Hematopoietic multipotent progenitor cell treated with erythropoietin and hydrocortisone succinate and interleukin-3 and kit ligand, for 4 days (in vitro differentiated cells): ENCODE data around the gene NCOA3.
"Not testable (repeated sequence)": the region's sequence is repeated elsewhere in the genome, so short reads cannot be mapped to it uniquely, and the experiment has no call there.

Experiments used
- DNase-seq: peaks from one replicate; pipeline ENCODE4 v3.0.0-alpha.2; 2015

NCOA3 gene

DNA sequence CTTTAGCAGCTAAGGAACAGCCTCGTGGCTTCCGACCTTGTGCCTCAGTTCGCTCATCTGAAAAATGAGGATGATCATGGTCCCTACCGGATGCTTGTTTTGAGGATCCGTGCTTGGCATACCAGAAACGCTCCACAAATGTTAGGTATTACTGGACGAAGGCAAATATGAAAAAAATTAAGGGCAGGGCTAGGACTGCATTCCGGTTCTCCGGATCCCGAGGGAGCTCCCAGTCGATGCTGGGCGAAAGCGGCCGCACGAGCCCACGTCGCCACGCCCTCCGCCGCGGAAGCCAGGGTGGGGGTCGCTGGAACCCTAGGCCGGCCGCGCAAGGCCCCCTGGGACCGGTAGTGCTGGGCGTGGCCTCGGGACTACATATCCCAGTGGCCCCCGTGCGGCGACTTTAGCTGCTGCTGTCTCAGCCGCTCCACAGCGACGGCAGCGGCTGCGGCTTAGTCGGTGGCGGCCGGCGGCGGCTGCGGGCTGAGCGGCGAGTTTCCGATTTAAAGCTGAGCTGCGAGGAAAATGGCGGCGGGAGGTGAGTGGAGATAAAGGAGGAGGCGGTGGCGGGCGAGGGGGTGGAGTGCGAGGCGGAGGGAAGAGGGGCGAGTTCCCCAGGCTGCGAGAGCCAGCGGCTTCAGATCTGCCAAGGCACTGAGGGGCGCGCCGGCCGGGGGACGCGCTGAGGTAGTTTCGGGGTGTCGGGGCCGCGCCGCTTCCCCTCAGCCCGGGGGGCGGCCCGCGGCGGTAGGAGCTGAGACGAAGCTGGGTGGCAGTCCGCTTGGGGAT lies at the start of gene NCOA3:
Gene NCOA3, plus strand, starts transcription at position 406 of the 789 bp plus-strand sequence. CDS start 120,361 bp downstream, outside the sequence.
- DNase-seq, result peak; percentile 98

- no peak for DNase-seq
These were observed 48.9 kb upstream of the NCOA3 start for GRCh38 chr20:47452736-47453161.

- peak; percentile 45 for DNase-seq
These were observed 48.4 kb upstream of the NCOA3 start for GRCh38 chr20:47453167-47453782.

DNA sequence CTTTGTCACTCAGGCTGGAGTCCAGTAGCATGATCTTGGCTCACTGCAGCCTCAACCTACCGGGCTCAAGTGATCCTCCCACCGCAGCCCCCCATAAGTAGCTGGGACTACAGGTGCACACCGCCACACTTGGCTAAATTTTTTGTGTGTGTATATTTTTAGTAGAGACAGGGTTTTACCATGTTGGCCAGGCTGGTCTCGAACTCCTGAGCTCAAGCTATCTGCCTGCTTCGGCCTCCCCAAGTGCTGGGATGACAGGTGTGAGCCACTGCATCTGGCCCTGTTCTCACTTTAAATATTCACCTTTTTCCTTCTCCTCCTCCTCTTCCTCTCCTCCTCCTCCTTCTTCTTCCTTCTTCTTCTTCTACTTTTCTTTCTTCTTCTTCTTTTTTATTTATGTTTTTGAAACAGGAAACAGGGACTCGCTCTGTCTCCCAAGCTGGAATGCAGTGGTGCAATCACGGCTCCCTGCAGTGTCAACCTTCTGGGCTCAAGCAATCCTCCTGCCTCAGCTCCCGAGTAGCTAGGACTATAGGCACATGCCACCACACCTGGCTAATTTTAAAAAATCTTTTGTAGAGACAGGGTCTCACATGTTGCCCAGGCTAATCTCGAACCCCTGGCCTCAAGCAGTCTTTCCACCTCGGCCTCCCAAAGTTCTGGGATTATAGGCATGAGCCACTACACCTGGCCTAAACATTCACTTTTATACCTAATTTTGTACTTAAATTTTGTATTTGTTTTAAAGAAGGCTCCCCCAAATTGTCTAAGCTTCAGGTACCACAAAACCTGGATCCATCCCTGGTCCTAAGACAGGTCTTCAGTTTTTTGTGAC lies 47.2 kb upstream of the NCOA3 start:
- no peak for DNase-seq

GRCh38 chr20:47455133-47456040 lies 46.3 kb upstream of the NCOA3 start:
- DNase-seq, result no peak

DNA sequence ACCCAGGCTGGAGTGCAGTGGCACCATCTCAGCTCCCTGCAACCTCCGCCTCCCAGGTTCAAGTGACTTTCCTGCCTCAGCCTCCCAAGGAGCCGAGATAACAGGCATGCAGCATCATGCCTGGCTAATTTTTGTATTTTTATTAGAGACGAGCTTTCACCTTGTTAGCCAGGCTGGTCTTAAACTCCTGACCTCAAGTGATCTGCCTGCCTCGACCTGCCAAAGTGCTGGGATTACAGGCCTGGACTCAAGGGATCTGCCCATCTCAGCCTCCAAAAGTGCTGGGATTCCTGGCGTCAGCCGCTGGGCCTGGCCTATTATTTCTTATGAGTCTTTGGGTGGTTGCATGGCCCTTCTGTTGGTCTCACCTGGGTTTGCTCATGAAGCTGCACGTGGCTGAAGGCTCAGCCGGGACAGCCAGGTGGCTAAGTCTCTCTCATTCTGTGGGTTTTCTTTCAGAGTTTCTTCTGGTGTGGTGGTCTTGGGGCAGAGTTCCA lies 45.6 kb upstream of the NCOA3 start:
- no peak for DNase-seq

DNA sequence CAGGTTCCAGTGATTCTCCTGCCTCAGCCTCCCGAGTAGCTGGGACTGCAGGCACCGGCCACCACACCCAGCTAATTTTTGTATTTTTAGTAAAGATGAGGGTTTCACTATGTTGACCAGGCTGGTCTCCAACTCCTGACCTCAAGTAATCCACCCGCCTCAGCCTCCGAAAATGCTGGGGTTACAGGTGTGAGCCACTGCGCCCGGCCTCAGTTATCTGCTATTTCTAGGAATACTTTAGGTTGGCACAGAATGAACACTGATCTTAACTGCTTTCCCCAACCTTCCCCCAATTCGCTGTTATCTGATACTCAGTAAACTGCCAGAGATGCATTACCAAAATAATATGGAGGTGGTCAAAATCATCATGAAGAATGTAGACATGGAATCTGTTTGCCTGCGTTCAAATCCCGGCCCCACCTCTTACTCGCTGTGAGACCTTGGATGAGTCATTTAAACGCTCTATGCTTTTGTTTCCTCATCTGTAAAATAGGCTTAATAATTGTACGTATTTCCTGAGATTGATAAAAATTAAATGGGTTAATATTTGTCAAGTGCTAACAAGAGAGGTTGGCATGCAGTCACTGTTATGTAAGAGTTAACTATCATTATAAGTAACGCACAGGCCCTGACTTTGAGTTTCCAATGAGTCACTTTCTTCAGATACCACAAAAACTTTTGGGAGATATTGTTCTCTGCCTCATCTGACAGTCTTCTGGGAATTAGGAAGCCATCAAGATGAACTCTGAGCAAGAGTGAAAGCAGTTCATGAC lies 44.5 kb upstream of the NCOA3 start:
- peak; percentile 49 for DNase-seq

- DNase-seq, result not testable (repeated sequence)
These were observed 43.2 kb upstream of the NCOA3 start for GRCh38 chr20:47458280-47459050.

GRCh38 chr20:47459344-47460073 lies 42.2 kb upstream of the NCOA3 start:
- DNase-seq, result no peak

DNA sequence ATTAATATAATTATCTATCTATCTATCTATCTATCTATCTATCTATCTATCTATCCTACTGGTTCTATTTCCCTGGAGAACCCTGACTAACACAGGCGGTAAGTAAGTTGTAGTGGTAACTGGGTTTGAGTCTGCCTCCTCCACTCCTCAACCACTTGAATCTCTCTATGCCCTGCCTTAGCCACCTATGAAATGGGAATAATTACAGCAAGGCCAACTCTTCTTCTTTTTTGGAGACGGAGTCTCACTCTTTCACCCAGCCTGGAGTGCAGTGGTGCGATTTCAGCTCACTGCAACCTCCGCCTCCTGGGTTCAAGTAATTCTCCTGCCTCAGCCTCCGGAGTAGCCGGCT lies 41.0 kb upstream of the NCOA3 start:
- not testable (repeated sequence) for DNase-seq

DNA sequence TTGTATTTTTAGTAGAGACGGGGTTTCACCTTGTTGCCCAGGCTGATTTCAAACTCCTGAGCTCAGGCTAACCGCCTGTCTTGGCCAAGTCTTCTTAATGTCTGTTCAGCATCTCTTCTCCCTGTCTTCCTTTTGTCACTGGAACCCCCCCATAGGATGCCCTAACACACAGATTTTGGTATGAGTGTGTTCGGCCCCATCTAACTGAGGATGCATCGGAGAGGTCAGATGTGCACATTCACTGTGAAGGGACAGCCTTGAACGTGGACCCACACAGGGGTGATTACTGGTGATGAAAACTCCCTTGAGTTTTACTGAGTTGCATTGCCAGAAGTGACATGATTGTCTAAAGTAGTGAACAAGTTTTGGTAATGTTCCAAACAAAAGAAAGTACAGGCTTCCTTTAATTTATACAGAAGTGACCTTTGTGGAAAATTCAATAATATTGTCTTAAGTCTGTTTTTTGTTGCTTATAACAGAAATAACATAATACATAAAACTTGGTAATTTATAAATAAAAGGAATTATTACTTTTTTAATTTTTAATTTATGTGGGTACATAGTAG lies 40.5 kb upstream of the NCOA3 start:
- no peak for DNase-seq

- DNase-seq, result not testable (repeated sequence)
These were observed 39.8 kb upstream of the NCOA3 start for GRCh38 chr20:47461906-47462305.

GRCh38 chr20:47464380-47465101 lies 37.1 kb upstream of the NCOA3 start:
- DNase-seq, result no peak

DNA sequence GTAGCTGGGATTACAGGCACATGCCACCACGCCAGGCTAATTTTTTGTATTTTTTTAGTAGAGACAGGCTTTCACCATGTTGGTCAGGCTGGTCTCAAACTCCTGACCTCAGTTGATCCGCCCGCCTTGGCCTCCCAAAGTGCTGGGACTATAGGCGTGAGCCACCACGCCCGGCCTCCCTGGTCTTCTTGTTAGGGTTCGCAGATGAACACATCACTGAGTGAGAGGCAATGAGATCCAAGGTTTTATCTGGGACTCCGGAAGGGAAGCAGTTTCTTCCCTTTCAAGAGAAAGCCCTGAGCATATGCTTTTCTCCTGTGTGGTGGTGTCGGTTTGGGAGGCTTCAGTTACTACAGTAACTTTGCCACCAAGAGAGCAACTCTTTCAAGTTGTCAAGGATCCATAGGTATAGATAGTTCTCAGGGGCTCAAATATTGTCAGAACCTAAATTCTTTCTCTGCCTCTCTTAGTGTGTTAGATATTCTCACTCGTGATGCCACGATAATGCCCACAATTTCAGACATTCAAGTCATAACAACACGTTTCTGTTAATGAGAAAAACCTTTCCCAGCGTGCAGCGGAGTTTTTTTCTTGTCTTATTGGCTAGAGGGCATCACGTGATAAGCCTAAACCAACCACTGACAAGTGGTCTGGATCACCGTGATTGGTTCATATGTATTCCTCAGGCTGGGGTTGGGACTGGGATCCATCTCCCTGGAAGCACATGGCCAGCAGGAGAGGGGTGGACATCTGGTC lies 36.2 kb upstream of the NCOA3 start:
- no peak for DNase-seq

- DNase-seq, result no peak
These were observed 35.5 kb upstream of the NCOA3 start for GRCh38 chr20:47466213-47466612.

GRCh38 chr20:47466704-47467459 lies 34.8 kb upstream of the NCOA3 start:
- no peak for DNase-seq
